GM12878 (cell line): Measurements from ENCODE around the gene TBCA. TPM values are rescaled to one million over a fixed set of nuclear protein-coding genes. Genes with fewer than 3 reads are reported as not detected.
"Not testable (repeated sequence)": the region's sequence is repeated elsewhere in the genome, so short reads cannot be mapped to it uniquely, and the experiment has no call there.

Experiments
- ATAC-seq: fragments of 200-7000 bp; cut with Tn5 transposase; 3 replicates; pipeline ENCODE4 v1.9.1; 2020; ENCODE audit warnings: mild to moderate bottlenecking, moderate library complexity
- BruUV-seq: library from RNA; stranded (reverse); fragments of 400-500 nt; replicated peaks from 2 replicates; lab custom pipeline; 2021; lab: Mats Ljungman, UMichigan
- CTCF ChIA-PET: fragments of 300-600 bp; sonication (Branson Sonifier 250); formaldehyde crosslinking; extraction: SDS; loops from one replicate; lab custom pipeline; 2021; ENCODE audit warnings: inconsistent platforms; lab: Yijun Ruan, JAX
- POLR2A ChIA-PET: fragments of 350-600 bp; formaldehyde crosslinking; extraction: SDS; loops from one replicate; lab custom pipeline; 2021; ENCODE audit warnings: inconsistent platforms; lab: Charles Lee
- RAD21 ChIA-PET: fragments of 300-600 bp; sonication (Branson Sonifier 250); formaldehyde crosslinking; loops from one replicate; lab custom pipeline; 2023; ENCODE audit warnings: antibody characterized with exemption; ENCODE audit not compliant: unreplicated experiment; lab: Charles Lee
- SMC1A ChIA-PET: fragments of 300-600 bp; sonication (Branson Sonifier 250); formaldehyde crosslinking; loops from one replicate; lab custom pipeline; 2023; ENCODE audit not compliant: unreplicated experiment, uncharacterized antibody; lab: Charles Lee
- DNase-seq: peaks from one replicate; pipeline ENCODE4 v3.0.0-alpha.2; 2011; ENCODE audit warnings: low read depth, low spot score
- FAIRE-seq: peaks from 3 replicates; lab custom pipeline; 2011; peaks lifted over from hg19 to GRCh38; lab: Jason Lieb, UNC
- H2AFZ ChIP-seq: 2 replicates; pipeline ENCODE4 v1.6.0; 2011; ENCODE audit warnings: low read depth, low read length, control low read depth; ENCODE audit not compliant: control insufficient read depth
- H3K27ac ChIP-seq: 2 replicates; pipeline ENCODE4 v1.5.1; 2011; ENCODE audit warnings: control low read depth; ENCODE audit not compliant: control insufficient read depth, insufficient read depth
- H3K27me3 ChIP-seq, 2 experiments: replicated peaks in 1 of 2; 2 replicates each; pipeline versions ENCODE4 v1.6.0 to v1.6.1; 2011; ENCODE audit warnings: low read length in 1 of 2; ENCODE audit not compliant: control insufficient read depth in 2 of 2, insufficient read depth in 2 of 2
- H3K36me3 ChIP-seq, 2 experiments: 2 replicates each; pipeline ENCODE4 v1.5.1; 2011; ENCODE audit warnings: low read length in 1 of 2; ENCODE audit not compliant: control insufficient read depth in 2 of 2, insufficient read depth in 2 of 2
- H3K4me1 ChIP-seq: 2 replicates; pipeline ENCODE4 v1.6.1; 2011; ENCODE audit warnings: mild to moderate bottlenecking, low read length, moderate library complexity, mixed read lengths; ENCODE audit not compliant: control insufficient read depth, insufficient read depth
- H3K4me2 ChIP-seq: 2 replicates; pipeline ENCODE4 v1.6.0; 2011; ENCODE audit warnings: control low read depth; ENCODE audit not compliant: control insufficient read depth, insufficient read depth
- H3K4me3 ChIP-seq: fragments of 200-600 bp; sonication (generic); 2 replicates; pipeline ENCODE4 v1.5.1; 2016
- H3K79me2 ChIP-seq: 2 replicates; pipeline ENCODE4 v1.6.0; 2011; ENCODE audit warnings: low read length; ENCODE audit not compliant: control insufficient read depth, insufficient read depth
- H3K9ac ChIP-seq: 2 replicates; pipeline ENCODE4 v1.8.0; 2011; ENCODE audit warnings: low read length, control low read depth, mixed read lengths; ENCODE audit not compliant: control insufficient read depth, insufficient read depth
- H3K9me3 ChIP-seq: replicated peaks from 3 replicates; pipeline ENCODE4 v1.5.1; 2011; ENCODE audit warnings: mild to moderate bottlenecking, low read length; ENCODE audit not compliant: control insufficient read depth, insufficient read depth
- H4K20me1 ChIP-seq: 2 replicates; pipeline ENCODE4 v1.6.0; 2011; ENCODE audit not compliant: control insufficient read depth, insufficient read depth
- BACH1 ChIP-seq: fragments of 450-650 bp; IDR thresholded peaks from 2 replicates; pipeline ENCODE4 v1.6.1; 2017; ENCODE audit warnings: mild to moderate bottlenecking, borderline replicate concordance
- BHLHE40 ChIP-seq, 2 experiments: fragments of 450-650 bp in 1 of 2; IDR thresholded peaks; 2 replicates each; pipeline ENCODE4 v1.6.1; 2011 to 2017; ENCODE audit warnings: low read depth in 2 of 2, borderline replicate concordance in 1 of 2, improper control_type of control experiment in 1 of 2, low read length in 1 of 2, mild to moderate bottlenecking in 1 of 2
- CBX5 ChIP-seq: sonication (generic); IDR thresholded peaks from 2 replicates; pipeline ENCODE4 v1.6.1; 2016; ENCODE audit warnings: low read depth, moderate library complexity, mild to moderate bottlenecking, inconsistent platforms
- CHD4 ChIP-seq: fragments of 200-600 bp; sonication (generic); IDR thresholded peaks from 2 replicates; pipeline ENCODE4 v1.6.1; 2016; ENCODE audit warnings: mild to moderate bottlenecking
- JUNB ChIP-seq: IDR thresholded peaks from 2 replicates; pipeline ENCODE4 v1.6.1; 2016; ENCODE audit warnings: antibody characterized with exemption, mild to moderate bottlenecking
- POLR2A ChIP-seq: IDR thresholded peaks from 2 replicates; pipeline ENCODE4 v1.6.1; 2011; ENCODE audit warnings: low read depth, mild to moderate bottlenecking, low read length
- RFX5 ChIP-seq: IDR thresholded peaks from 2 replicates; pipeline ENCODE4 v1.6.1; 2011; ENCODE audit warnings: low read depth, low read length, improper control_type of control experiment
- WGBS: methylation state at CpG from one replicate; pipeline ENCODE4 v1.1.6; 2016; ENCODE audit warnings: low lambda C conversion rate; ENCODE audit not compliant: insufficient replicate concordance, insufficient coverage; ENCODE audit errors: missing lambda C conversion rate; 5-methylcytosine and 5-hydroxymethylcytosine counted together
- in situ Hi-C: fragments of 300-500 bp; cut with MboI; formaldehyde crosslinking; loops from 9 replicates; pipeline ENCODE4 v1.14.3; 2018; ENCODE audit warnings: mixed read lengths
- intact Hi-C: fragments of 100-400 bp; cut with micrococcal nuclease; formaldehyde crosslinking; loops from one replicate; pipeline ENCODE4 v1.14.2; 2022; ENCODE audit not compliant: unreplicated experiment
- polyA plus RNA-seq, 11 experiments: library from polyadenylated mRNA; depleted of rRNA in 4 of 11; unstranded in 6 of 11; stranded (reverse) in 5 of 11; fragments of >200 nt; fragmentation: Nextera tagmentation in 4 of 11; fragmentation: Illumina TruSeq in 1 of 11; extraction: Ambion mirVana in 4 of 11; extraction: Trizol in 1 of 11; gene quantifications; 1 replicate in 1 of 11; 2 replicates in 10 of 11; pipeline versions ENCODE4 v1.2.1 to v1.2.3, GENCODE V29; 2011 to 2016; ENCODE audit warnings: inconsistent platforms in 2 of 11, missing spikeins in 2 of 11, low read depth in 1 of 11
- total RNA-seq, 4 experiments: library from RNA; depleted of rRNA in 3 of 4; stranded (reverse); fragments of >200 nt in 3 of 4; fragmentation: Illumina TruSeq in 1 of 4; extraction: Trizol in 1 of 4; gene quantifications; 2 replicates each; pipeline versions ENCODE4 v1.2.1 to v1.2.3, GENCODE V29; 2013 to 2021
- TF ChIP-seq, protein P1 (sequence below): fragments of 450-650 bp; IDR thresholded peaks from 2 replicates; pipeline ENCODE4 v1.6.1; 2014; ENCODE audit warnings: mild to moderate bottlenecking
- TF ChIP-seq, protein P2 (sequence below): IDR thresholded peaks from 2 replicates; pipeline ENCODE4 v1.6.1; 2011; ENCODE audit warnings: low read depth, mild to moderate bottlenecking, low read length, moderate library complexity, borderline replicate concordance; ENCODE audit errors: extremely low read depth

TBCA gene
- total and polyA plus RNA-seq, 10 of the 15 experiments (the other 5 are each of a cell fraction or from before 2014, with no cell fraction given) = 86.3 to 647 (median 294) TPM

DNA sequence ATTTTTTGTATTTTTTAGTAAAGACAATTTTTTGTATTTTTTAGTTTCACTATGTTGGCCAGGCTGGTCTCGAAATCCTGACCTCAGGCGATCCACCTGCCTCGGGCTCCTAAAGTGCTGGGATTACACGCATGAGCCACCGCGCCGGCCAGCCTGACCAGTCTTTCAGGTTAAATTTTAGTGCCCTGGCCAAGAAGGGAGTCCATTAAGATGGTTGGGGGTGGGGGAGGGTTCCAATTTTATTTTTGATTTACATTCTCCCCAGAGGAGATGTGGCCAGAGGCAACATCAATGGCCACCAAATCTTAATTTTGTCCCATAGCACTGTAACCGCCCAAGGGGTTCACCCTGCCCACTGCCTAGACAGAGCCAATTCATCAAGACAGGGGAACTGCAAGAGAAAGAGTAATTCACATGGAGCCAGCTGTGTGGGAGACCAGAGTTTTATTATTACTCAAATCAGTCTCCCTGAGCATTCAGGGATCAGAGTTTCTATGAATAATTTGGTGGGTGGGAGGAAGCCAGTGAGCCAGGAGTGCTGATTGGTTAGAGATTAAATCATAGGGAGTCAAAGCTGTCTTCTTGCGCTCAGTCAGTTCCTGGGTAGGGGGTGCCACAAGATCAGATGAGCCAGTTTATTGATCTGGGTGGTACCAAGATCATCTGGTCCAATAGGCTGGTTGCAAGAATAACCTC lies 24.7 kb downstream of the TBCA start:
- CTCF ChIA-PET = no interaction called here
- in situ Hi-C loops (no loop called here), intact Hi-C loops (no loop called here)
- Histone ChIP-seq H2AFZ (no peak overlapping the region), H3K36me3 (peaks cover 0 to 5% of the 10 kb centered on the region in 2 experiments; a peak in 1 of 4 replicates), H3K4me2 (no peak overlapping the region), H3K9me3 (peaks cover 3% of the 10 kb centered on the region), H3K4me1 (no peaks in the 10 kb centered on the region), H3K4me3 (no peak overlapping the region)
- POLR2A ChIA-PET = interaction anchor here (0.7 kb wide), 1 partner anchor 104 kb away, joined by 6 read pairs; no protein-coding TSS in a partner anchor
- no peak for ATAC-seq
- RAD21 ChIA-PET = interaction anchor here (0.7 kb wide), 1 partner anchor 297 kb away, joined by 5 read pairs; no protein-coding TSS in a partner anchor
- 92% methylated on average over 9 of the region's 9 CpGs for WGBS
- no TSS peak for BruUV-seq
- SMC1A ChIA-PET = no interaction called here
- TF ChIP-seq CHD4 (no peak), CBX5 (no peak), BHLHE40 (IDR thresholded peaks at IDR 0.05; ENCODE audit: borderline replicate concordance in 1 of 2, low read depth in 2 of 2, low read length in 1 of 2) (no peak), POLR2A (no peak), BACH1 (no peak), JUNB (no peak), RFX5 (no peak)
- TF ChIP-seq, protein P1, sequence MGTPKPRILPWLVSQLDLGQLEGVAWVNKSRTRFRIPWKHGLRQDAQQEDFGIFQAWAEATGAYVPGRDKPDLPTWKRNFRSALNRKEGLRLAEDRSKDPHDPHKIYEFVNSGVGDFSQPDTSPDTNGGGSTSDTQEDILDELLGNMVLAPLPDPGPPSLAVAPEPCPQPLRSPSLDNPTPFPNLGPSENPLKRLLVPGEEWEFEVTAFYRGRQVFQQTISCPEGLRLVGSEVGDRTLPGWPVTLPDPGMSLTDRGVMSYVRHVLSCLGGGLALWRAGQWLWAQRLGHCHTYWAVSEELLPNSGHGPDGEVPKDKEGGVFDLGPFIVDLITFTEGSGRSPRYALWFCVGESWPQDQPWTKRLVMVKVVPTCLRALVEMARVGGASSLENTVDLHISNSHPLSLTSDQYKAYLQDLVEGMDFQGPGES = no peak
- TF ChIP-seq, protein P2, sequence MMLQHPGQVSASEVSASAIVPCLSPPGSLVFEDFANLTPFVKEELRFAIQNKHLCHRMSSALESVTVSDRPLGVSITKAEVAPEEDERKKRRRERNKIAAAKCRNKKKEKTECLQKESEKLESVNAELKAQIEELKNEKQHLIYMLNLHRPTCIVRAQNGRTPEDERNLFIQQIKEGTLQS = no peak
- TF ChIP-seq, all 136 proteins: peak for 0
- Histone ChIP-seq H3K27me3 (no peaks in the 10 kb centered on the region), H3K9ac (no peak overlapping the region), H3K27ac (no peak overlapping the region), H3K79me2 (peaks cover 58% of the 10 kb centered on the region), H4K20me1 (no peaks in the 10 kb centered on the region)
- no peak for FAIRE-seq
- DNase-seq = no peak

DNA sequence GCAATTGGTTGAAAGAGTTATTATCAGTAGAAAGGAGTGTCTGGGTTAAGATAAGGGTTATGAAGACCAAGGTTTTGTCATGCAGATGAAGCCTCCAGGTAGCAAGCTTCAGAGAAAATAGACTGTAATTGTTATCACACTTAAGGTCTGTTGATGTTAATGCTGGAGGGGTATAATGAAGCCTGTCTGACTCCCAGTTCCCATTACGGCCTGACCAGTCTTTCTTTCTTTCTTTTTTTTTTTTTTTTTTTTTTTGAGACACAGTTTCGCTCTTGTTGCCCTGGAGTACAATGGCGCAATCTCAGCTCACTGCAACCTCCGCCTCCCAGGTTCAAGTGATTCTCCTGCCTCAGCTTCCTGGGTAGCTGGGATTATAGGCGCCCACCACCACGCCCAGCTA lies 25.2 kb downstream of the TBCA start:
- H3K4me2 ChIP-seq, DNase-seq, BruUV-seq, FAIRE-seq, H4K20me1 ChIP-seq, H2AFZ ChIP-seq, H3K9ac ChIP-seq, H3K27ac ChIP-seq, ATAC-seq, CTCF ChIA-PET, H3K4me3 ChIP-seq, intact Hi-C loops, H3K4me1 ChIP-seq, H3K27me3 ChIP-seq, H3K9me3 ChIP-seq, in situ Hi-C loops, H3K36me3 ChIP-seq: not testable (repeated sequence)
- H3K79me2 ChIP-seq = peaks cover 54% of the 10 kb centered on the region
- ChIA-PET SMC1A (interaction anchor here (0.6 kb wide), 1 partner anchor 81 kb away, joined by 3 read pairs; no protein-coding TSS in a partner anchor), POLR2A (interaction anchor here (0.7 kb wide), 1 partner anchor 103 kb away, joined by 6 read pairs; no protein-coding TSS in a partner anchor), RAD21 (interaction anchor here (0.7 kb wide), 1 partner anchor 297 kb away, joined by 5 read pairs; no protein-coding TSS in a partner anchor)
- 96% methylated on average over 6 of the region's 6 CpGs for WGBS
